Tibial nerve (tissue), 4 donors: ENCODE measurements around the gene CTSV. TPM values are rescaled to one million over a fixed set of nuclear protein-coding genes. Genes with fewer than 3 reads are reported as not detected.
"Not testable (repeated sequence)": the region's sequence is repeated elsewhere in the genome, so short reads cannot be mapped to it uniquely, and the experiment has no call there.

ENCODE experiments used
- DNase-seq, 2 donors: peaks; one replicate each; pipeline ENCODE4 v3.0.0-alpha.2; 2019; ENCODE audit warnings: low spot score in 2 of 2
- H3K27ac ChIP-seq, 4 donors: fragments of 200-600 bp; sonication (generic) in 3 of 4; one replicate each; pipeline ENCODE4 v1.5.1; 2017 to 2019; ENCODE audit warnings: mild to moderate bottlenecking in 1 of 4
- H3K27me3 ChIP-seq, 2 donors: fragments of 200-600 bp; sonication (generic) in 1 of 2; one replicate each; pipeline versions ENCODE4 v1.5.1 to v1.6.0; 2017 to 2019
- H3K36me3 ChIP-seq, 3 donors: fragments of 200-600 bp; sonication (generic); one replicate each; pipeline ENCODE4 v1.5.1; 2018 to 2019
- H3K4me1 ChIP-seq, 4 donors: fragments of 200-600 bp; sonication (generic) in 3 of 4; one replicate each; pipeline ENCODE4 v1.5.1; 2017 to 2019
- H3K4me3 ChIP-seq, 4 donors: fragments of 200-600 bp; sonication (generic) in 3 of 4; one replicate each; pipeline ENCODE4 v1.5.1; 2017 to 2019; ENCODE audit warnings: mild to moderate bottlenecking in 1 of 4, moderate library complexity in 1 of 4
- H3K9me3 ChIP-seq, 4 donors: fragments of 200-600 bp; sonication (generic) in 3 of 4; one replicate each; pipeline ENCODE4 v1.5.1; 2017 to 2019
- EP300 ChIP-seq, 2 donors: sonication (generic); formaldehyde crosslinking; IDR thresholded peaks; one replicate each; pipeline ENCODE4 v1.6.1; 2017; ENCODE audit warnings: antibody characterized with exemption in 2 of 2, mild to moderate bottlenecking in 1 of 2
- POLR2A ChIP-seq, 2 donors: fragments of 450-650 bp; IDR thresholded peaks; one replicate each; pipeline ENCODE4 v1.6.1; 2017; ENCODE audit warnings: antibody characterized with exemption in 2 of 2, mild to moderate bottlenecking in 2 of 2, moderate library complexity in 2 of 2
- WGBS, 2 donors: methylation state at CpG; one replicate each; pipeline ENCODE4 v1.1.5; 2018; 5-methylcytosine and 5-hydroxymethylcytosine counted together
- total RNA-seq, 4 donors: library from RNA; depleted of rRNA; stranded (reverse); fragments of >200 nt; gene quantifications; one replicate each; pipeline ENCODE4 v1.1.0, GENCODE V29; 2016
- TF ChIP-seq, protein P1 (sequence below), 5 experiments: fragments of 200-600 bp in 3 of 5; fragments of 450-650 bp in 2 of 5; sonication (generic) in 3 of 5; IDR thresholded peaks; one replicate each; pipeline ENCODE4 v1.5.1; 2016 to 2019; ENCODE audit warnings: antibody characterized with exemption in 5 of 5, mild to moderate bottlenecking in 3 of 5, moderate library complexity in 2 of 5

Gene CTSV
- total RNA-seq, 4 donors from 2014 or later: 0.42 TPM; not detected in 3

DNA sequence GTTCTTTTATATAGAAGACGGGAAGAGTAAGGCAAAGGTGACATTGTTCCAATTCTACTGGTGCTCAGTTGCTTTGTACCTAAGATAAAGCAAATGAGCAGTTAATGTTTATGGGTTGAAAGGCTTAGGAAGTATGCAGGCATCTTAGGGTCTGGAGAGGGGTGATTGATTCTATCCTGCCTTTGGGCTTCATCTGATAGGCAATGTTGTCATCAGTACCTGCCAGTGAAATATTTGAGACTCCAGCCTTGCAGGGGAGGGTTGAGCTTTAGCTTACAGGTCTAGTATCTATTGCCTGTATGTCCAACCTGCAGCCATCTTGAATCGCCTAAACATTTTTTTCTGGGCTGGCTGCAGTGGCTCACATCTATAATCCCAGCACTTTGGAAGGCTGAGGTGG lies 13.8 kb upstream of the CTSV start:
- Histone ChIP-seq H3K4me1 (peaks cover 0 to 5% (median 0%) of the 10 kb centered on the region in 4 donors), H3K4me3 (no peak overlapping the region), H3K27ac (no peak overlapping the region), H3K36me3 (no peaks in the 10 kb centered on the region), H3K27me3 (no peaks in the 10 kb centered on the region), H3K9me3 (no peaks in the 10 kb centered on the region)
- 55 to 78% methylated on average over 2 of the region's 2 CpGs for WGBS, 2 donors
- TF ChIP-seq, protein P1, sequence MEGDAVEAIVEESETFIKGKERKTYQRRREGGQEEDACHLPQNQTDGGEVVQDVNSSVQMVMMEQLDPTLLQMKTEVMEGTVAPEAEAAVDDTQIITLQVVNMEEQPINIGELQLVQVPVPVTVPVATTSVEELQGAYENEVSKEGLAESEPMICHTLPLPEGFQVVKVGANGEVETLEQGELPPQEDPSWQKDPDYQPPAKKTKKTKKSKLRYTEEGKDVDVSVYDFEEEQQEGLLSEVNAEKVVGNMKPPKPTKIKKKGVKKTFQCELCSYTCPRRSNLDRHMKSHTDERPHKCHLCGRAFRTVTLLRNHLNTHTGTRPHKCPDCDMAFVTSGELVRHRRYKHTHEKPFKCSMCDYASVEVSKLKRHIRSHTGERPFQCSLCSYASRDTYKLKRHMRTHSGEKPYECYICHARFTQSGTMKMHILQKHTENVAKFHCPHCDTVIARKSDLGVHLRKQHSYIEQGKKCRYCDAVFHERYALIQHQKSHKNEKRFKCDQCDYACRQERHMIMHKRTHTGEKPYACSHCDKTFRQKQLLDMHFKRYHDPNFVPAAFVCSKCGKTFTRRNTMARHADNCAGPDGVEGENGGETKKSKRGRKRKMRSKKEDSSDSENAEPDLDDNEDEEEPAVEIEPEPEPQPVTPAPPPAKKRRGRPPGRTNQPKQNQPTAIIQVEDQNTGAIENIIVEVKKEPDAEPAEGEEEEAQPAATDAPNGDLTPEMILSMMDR (IDR thresholded peaks at IDR 0.05): no peak
- no peak for TF ChIP-seq POLR2A (IDR thresholded peaks at IDR 0.05)
- TF ChIP-seq EP300 (IDR thresholded peaks at IDR 0.05): no peak
- no peak for DNase-seq

DNA sequence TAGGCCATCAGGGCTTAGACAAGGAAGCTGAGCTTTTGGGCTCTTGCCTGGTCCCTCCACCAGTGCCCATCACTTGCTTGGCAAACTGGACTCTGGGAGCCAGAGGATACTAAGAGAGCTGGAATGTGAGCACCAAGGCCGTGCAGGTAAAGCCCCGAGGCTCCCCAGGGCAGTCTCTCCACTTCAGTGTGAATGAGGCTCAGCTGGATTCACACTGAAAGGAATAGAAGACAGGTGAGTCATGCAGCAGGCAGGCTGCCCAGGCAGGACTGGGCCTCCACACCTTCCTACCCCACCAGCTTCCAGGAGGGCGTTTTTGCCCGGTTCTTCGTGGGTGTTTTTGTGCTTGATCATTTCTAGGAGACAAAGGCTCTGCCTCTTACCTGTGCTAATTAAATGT lies 7.3 kb upstream of the CTSV start:
- H3K27me3 ChIP-seq: no peaks in the 10 kb centered on the region
- no peaks in the 10 kb centered on the region for H3K36me3 ChIP-seq
- H3K4me3 ChIP-seq: no peak overlapping the region
- H3K9me3 ChIP-seq: no peaks in the 10 kb centered on the region
- H3K27ac ChIP-seq: no peak overlapping the region
- H3K4me1 ChIP-seq: no peaks in the 10 kb centered on the region
- WGBS, 2 donors: 52 to 64% methylated on average over 5 of the region's 5 CpGs
- no peak for DNase-seq
- TF ChIP-seq EP300 (IDR thresholded peaks at IDR 0.05): no peak
- TF ChIP-seq, protein P1 (IDR thresholded peaks at IDR 0.05): no peak
- no peak for TF ChIP-seq POLR2A (IDR thresholded peaks at IDR 0.05)

DNA sequence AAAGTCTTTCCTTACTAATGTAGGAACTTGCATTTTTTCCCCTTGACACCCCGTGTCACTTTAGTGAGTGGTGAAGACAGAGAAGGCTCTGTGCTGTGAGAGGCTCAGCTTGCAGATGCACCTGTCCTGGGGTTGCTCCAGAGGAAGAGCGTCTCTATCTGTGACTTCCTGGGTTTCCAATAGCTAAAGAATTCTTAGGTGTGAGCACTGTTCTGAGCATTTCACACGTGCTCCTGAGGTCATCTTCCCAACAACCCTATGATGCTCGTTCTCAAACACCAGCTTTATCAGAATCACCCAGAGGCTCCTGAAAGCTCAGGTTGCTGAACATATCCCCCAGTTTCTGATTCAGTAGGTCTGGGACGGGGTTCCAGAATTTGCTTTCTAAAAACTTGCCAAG lies 6.4 kb upstream of the CTSV start:
- WGBS, 2 donors: 73 to 81% methylated on average over 5 of the region's 5 CpGs
- H3K4me3 ChIP-seq: no peak overlapping the region
- no peak overlapping the region for H3K27ac ChIP-seq
- no peaks in the 10 kb centered on the region for H3K9me3 ChIP-seq
- H3K27me3 ChIP-seq: no peaks in the 10 kb centered on the region
- H3K4me1 ChIP-seq: no peaks in the 10 kb centered on the region
- DNase-seq: no peak
- H3K36me3 ChIP-seq: no peaks in the 10 kb centered on the region
- TF ChIP-seq EP300 (IDR thresholded peaks at IDR 0.05) (no peak), POLR2A (IDR thresholded peaks at IDR 0.05) (no peak)
- TF ChIP-seq, protein P1 (IDR thresholded peaks at IDR 0.05): no peak

DNA sequence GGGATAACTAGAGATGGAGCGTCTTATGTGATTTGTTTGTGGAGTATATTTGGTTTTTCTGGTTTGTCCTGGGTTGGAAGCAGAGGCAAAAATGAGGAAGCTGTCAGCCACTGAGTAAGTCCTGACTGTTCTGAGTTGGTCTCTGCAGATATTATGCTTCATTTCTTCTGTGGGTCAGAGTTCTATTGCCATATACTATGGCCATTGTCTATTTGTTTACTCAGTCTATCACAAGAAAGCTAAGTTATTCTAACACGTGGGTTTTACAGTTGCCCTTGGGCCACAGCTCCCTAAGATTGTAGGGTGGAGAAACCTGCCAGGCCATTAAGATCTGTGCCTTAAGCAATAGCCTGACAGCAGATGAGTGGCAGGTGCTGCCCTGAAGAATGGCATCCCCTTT lies 3.0 kb upstream of the CTSV start:
- DNase-seq: no peak

DNA sequence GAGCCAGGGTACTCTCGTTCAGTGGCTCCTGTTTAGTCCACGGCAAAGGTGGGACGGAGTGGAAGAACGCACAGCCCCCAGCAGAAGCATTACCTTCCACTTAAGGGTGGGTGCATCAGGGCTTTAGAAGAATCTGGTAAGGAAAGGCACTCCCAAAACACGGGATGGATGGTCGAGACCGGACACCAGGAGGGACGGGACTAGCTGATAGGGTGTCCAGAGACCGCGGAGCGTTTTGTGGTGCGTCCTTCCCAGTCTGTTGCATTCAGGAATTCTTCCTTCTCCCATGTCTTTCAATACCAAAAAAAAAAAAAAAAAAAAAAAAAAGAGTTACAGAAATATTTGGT lies 545 bp upstream of the CTSV start:
- no peak for TF ChIP-seq POLR2A (IDR thresholded peaks at IDR 0.05)
- TF ChIP-seq, protein P1 (IDR thresholded peaks at IDR 0.05): no peak
- TF ChIP-seq EP300 (IDR thresholded peaks at IDR 0.05): no peak
- Histone ChIP-seq H3K27ac (peak overlapping the region in 2 of 4 donors; percentile 35 to 53), H3K27me3 (peaks cover 0 to 17% of the 10 kb centered on the region in 2 donors), H3K36me3 (no peaks in the 10 kb centered on the region), H3K4me1 (peaks cover 0 to 13% (median 6%) of the 10 kb centered on the region in 4 donors), H3K4me3 (peak overlapping the region; percentile 19 to 51 (median 41)), H3K9me3 (no peaks in the 10 kb centered on the region)
- 3% methylated on average over 12 of the region's 12 CpGs for WGBS, 2 donors
- DNase-seq: no peak

More for the DNA sequence above, 3.0 kb upstream of the CTSV start:
- TF ChIP-seq POLR2A (IDR thresholded peaks at IDR 0.05) (no peak), EP300 (IDR thresholded peaks at IDR 0.05) (no peak)
- TF ChIP-seq, protein P1 (IDR thresholded peaks at IDR 0.05): no peak
- Histone ChIP-seq H3K36me3 (no peaks in the 10 kb centered on the region), H3K27me3 (peaks cover 0 to 17% of the 10 kb centered on the region in 2 donors), H3K9me3 (no peaks in the 10 kb centered on the region), H3K4me1 (peaks cover 0 to 13% (median 6%) of the 10 kb centered on the region in 4 donors), H3K4me3 (no peak overlapping the region), H3K27ac (no peak overlapping the region)
- 34 to 35% methylated on average over 2 of the region's 2 CpGs for WGBS, 2 donors

DNA sequence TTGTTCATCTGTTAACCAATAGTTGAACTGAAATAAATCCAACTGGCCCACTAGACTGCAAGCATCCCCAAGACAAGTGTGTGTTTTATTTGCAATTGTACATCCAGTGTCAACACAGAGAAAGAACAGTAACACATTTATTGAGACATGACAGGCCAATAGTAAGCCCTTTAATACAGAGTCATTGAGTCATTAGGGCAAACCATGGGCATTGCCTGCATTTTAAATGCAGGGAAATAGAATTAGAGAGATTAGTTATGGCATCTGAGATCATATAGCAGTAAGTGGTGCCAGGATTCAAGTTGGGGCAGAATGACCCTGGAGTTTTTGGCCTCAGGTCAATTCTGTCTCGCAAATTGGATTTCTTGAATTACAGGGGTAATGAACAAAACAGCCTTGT lies 15.4 kb downstream of the CTSV start:
- WGBS, 2 donors: 67 to 73% methylated on average over 1 of the region's 1 CpG
- H3K4me1 ChIP-seq, H3K36me3 ChIP-seq, DNase-seq, H3K27me3 ChIP-seq, H3K4me3 ChIP-seq, H3K27ac ChIP-seq, H3K9me3 ChIP-seq: not testable (repeated sequence)
